T-cell (primary cell): Measurements from ENCODE around the gene OR6S1. TPM values are rescaled to one million over a fixed set of nuclear protein-coding genes. Genes with fewer than 3 reads are reported as not detected.
A peak's percentile ranks its signal among the peaks of the same experiment; 100 is the strongest.

Experiments used
- ATAC-seq, 4 experiments: fragments of 200-7000 bp in 3 of 4; fragments of 150-1000 bp in 1 of 4; cut with Tn5 transposase; replicated peaks in 1 of 4; 1 replicate in 3 of 4; 2 replicates in 1 of 4; pipeline ENCODE4 v1.10.0; 2021; ENCODE audit warnings: moderate library complexity in 3 of 4, mild to moderate bottlenecking in 2 of 4, moderate number of reproducible peaks in 1 of 4
- CTCF ChIA-PET, 2 donors: fragments of 300-600 bp; sonication (Branson Sonifier 250); formaldehyde crosslinking; loops; one replicate each; lab custom pipeline; 2022; ENCODE audit warnings: antibody characterized with exemption in 2 of 2; lab: Charles Lee
- POLR2A ChIA-PET, 2 donors: fragments of 300-600 bp; sonication (Branson Sonifier 250); formaldehyde crosslinking; loops; one replicate each; lab custom pipeline; 2022; ENCODE audit warnings: antibody characterized with exemption in 2 of 2; lab: Charles Lee
- DNase-seq, 35 experiments: peaks; one replicate each; pipeline versions ENCODE4 v3.0.0 to v3.0.0-alpha.2; 2013 to 2023
- H3K27ac ChIP-seq: one replicate; pipeline ENCODE4 v1.5.1; 2013; ENCODE audit warnings: low read length
- H3K27me3 ChIP-seq, 2 experiments: replicated peaks in 1 of 2; 1 replicate in 1 of 2; 2 replicates in 1 of 2; pipeline versions ENCODE4 v1.6.1 to v1.7.0; 2013; ENCODE audit warnings: low read length in 1 of 2, mixed read lengths in 1 of 2; ENCODE audit not compliant: control insufficient read depth in 2 of 2, insufficient read depth in 2 of 2; ENCODE audit errors: extremely low read depth in 1 of 2
- H3K36me3 ChIP-seq, 2 donors: 1 replicate in 1 of 2; 2 replicates in 1 of 2; pipeline versions ENCODE4 v1.6.1 to v1.7.0; 2013; ENCODE audit warnings: low read length in 1 of 2; ENCODE audit not compliant: control insufficient read depth in 2 of 2, insufficient read depth in 1 of 2; ENCODE audit errors: extremely low read depth in 1 of 2
- H3K4me1 ChIP-seq, 2 experiments: 1 replicate in 1 of 2; 2 replicates in 1 of 2; pipeline versions ENCODE4 v1.6.1 to v1.7.0; 2013; ENCODE audit warnings: low read length in 2 of 2, mixed read lengths in 1 of 2; ENCODE audit not compliant: insufficient read depth in 2 of 2, control insufficient read depth in 1 of 2; ENCODE audit errors: extremely low read depth in 1 of 2
- H3K4me3 ChIP-seq, 2 donors: 1 replicate in 1 of 2; 2 replicates in 1 of 2; pipeline versions ENCODE4 v1.5.1 to v1.7.0; 2013; ENCODE audit warnings: mild to moderate bottlenecking in 2 of 2, low read length in 1 of 2, moderate library complexity in 1 of 2; ENCODE audit not compliant: control insufficient read depth in 1 of 2; ENCODE audit errors: extremely low read depth in 1 of 2
- H3K9me3 ChIP-seq: 2 replicates; pipeline ENCODE4 v1.7.0; 2013
- H3K27ac Mint-ChIP-seq, 2 donors: one replicate each; pipeline ENCODE4 v1.8.0; 2020 to 2021; ENCODE audit warnings: mild to moderate bottlenecking in 2 of 2, mixed read lengths in 2 of 2
- H3K27me3 Mint-ChIP-seq, 2 donors: one replicate each; pipeline ENCODE4 v1.8.0; 2021 to 2022; ENCODE audit warnings: mixed read lengths in 2 of 2
- H3K36me3 Mint-ChIP-seq: one replicate; pipeline ENCODE4 v1.8.0; 2021; ENCODE audit warnings: mixed read lengths
- H3K4me1 Mint-ChIP-seq, 3 donors: one replicate each; pipeline ENCODE4 v1.8.0; 2020 to 2022; ENCODE audit warnings: mixed read lengths in 3 of 3, mild to moderate bottlenecking in 1 of 3
- H3K4me3 Mint-ChIP-seq, 3 donors: one replicate each; pipeline ENCODE4 v1.8.0; 2020 to 2022; ENCODE audit warnings: mild to moderate bottlenecking in 3 of 3, mixed read lengths in 3 of 3, moderate library complexity in 3 of 3
- H3K9me3 Mint-ChIP-seq, 3 donors: one replicate each; pipeline ENCODE4 v1.8.0; 2020 to 2022; ENCODE audit warnings: mixed read lengths in 3 of 3
- WGBS: methylation state at CpG from one replicate; pipeline ENCODE4 v1.1.5; 2013; ENCODE audit warnings: missing lambda C conversion rate; ENCODE audit not compliant: insufficient coverage; 5-methylcytosine and 5-hydroxymethylcytosine counted together
- total RNA-seq, 35 experiments: library from RNA in 6 of 35; stranded (reverse) in 6 of 35; fragments of 120-200 nt in 1 of 35; gene quantifications; one replicate each; pipeline versions ENCODE4 v1.2.1 to v1.2.4 and lab custom pipeline; 2013 to 2026

OR6S1 gene
- total RNA-seq, 5 donors from 2014 or later (not counting 1 experiment from before 2014, with no cell fraction given): not detected

DNA sequence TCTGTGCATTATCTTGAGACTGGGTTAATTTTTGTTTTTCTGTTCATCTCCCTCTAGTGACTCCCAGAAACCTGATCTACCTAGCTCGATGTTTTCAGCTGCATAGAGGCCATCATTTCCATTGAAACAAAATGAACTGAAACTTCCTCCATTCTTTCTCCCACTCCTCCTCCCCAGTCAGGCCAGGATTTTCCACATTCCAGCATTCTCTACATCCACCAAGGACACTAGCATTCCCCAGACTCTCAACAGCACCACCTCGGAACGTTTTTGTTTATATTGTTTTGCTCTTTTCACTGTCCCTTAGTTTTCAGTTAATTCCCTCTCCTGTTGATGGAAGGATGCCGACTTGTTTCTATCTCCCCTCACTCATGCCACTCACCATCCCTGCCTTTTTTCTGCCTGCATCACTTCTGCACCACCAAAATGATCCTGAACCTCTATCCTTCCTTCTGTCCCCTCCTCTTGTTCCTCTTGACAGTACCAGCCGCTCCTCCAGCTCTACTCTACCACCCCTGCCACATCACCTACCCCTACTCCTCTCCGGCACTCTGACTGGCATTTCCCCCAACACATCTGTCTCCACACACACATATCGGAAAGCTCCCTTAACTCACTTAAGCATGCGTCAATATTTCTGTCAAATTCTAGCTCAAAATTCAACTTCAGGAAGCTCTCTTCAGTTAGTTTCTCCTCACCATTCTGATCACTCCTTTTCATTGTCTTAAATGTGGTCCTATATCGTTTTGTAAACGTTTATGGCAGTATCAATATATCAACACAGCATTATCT is 13.2 kb downstream of the OR6S1 start:
- DNase-seq (no peak), ATAC-seq (no peak)
- Mint-ChIP-seq H3K9me3 (no peaks in the 10 kb centered on the region), H3K4me3 (peak overlapping the region in 1 of 3 donors; percentile 3), H3K4me1 (peaks cover 84 to 87% (median 85%) of the 10 kb centered on the region in 3 donors), H3K27ac (peak overlapping the region; percentile 4 to 9), H3K36me3 (no peaks in the 10 kb centered on the region), H3K27me3 (peaks cover 10 to 64% of the 10 kb centered on the region in 2 donors)
- H3K9me3 ChIP-seq: no peaks in the 10 kb centered on the region
- 58% methylated on average over 6 of the region's 10 CpGs for WGBS
- peaks cover 20 to 67% of the 10 kb centered on the region in 2 experiments for H3K4me1 ChIP-seq
- H3K4me3 ChIP-seq: no peak overlapping the region
- no peaks in the 10 kb centered on the region for H3K36me3 ChIP-seq
- H3K27ac ChIP-seq: no peak overlapping the region
- peaks cover 24 to 41% of the 10 kb centered on the region in 2 experiments for H3K27me3 ChIP-seq
- POLR2A ChIA-PET: no interaction called here
- CTCF ChIA-PET: no interaction called here

DNA sequence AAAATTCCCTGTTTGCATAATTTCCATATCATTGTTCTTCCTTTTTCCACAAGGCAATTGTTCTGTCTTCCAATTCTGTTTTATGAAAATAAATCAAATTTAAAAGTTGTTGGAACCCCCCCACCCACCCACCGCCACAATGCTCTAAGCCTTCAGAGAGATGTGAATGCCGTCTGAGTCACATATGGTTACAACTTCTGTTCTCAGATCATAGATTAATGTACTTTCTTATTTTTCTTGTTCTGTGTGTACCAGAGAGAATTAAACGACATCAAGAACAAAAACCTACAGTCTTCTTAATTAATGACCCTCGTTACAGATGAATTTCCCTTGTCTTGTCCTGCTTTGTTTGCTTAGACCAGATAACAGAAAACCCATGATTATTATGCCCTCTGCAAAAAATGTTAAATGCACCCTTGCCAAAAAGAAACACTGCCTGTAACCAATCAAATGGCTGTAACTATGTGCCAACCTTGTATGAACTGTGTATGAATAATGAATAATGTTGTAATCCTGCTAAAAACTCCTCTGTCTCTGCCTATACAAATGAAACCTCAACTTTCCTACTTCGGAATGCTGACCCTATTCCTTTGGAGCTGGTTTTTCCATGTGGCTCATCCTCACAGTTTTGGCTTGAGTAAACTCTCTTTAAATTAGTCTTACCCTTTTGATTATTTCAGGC is 14.0 kb downstream of the OR6S1 start:
- ATAC-seq: no peak
- POLR2A ChIA-PET: no interaction called here
- H3K27ac Mint-ChIP-seq: peak overlapping the region in 1 of 2 donors; percentile 7
- no peaks in the 10 kb centered on the region for H3K36me3 ChIP-seq
- peaks cover 8 to 64% of the 10 kb centered on the region in 2 donors for H3K27me3 Mint-ChIP-seq
- H3K9me3 Mint-ChIP-seq: no peaks in the 10 kb centered on the region
- H3K36me3 Mint-ChIP-seq: no peaks in the 10 kb centered on the region
- no peaks in the 10 kb centered on the region for H3K9me3 ChIP-seq
- 40% methylated on average over 1 of the region's 5 CpGs for WGBS
- H3K4me3 Mint-ChIP-seq: peak overlapping the region in 1 of 3 donors; percentile 72
- DNase-seq: no peak
- no peak overlapping the region for H3K4me3 ChIP-seq
- no peak overlapping the region for H3K27ac ChIP-seq
- H3K4me1 Mint-ChIP-seq: peaks cover 84 to 88% (median 86%) of the 10 kb centered on the region in 3 donors
- H3K4me1 ChIP-seq: peaks cover 21 to 67% of the 10 kb centered on the region in 2 experiments
- peaks cover 24 to 41% of the 10 kb centered on the region in 2 experiments for H3K27me3 ChIP-seq
- CTCF ChIA-PET: no interaction called here

DNA sequence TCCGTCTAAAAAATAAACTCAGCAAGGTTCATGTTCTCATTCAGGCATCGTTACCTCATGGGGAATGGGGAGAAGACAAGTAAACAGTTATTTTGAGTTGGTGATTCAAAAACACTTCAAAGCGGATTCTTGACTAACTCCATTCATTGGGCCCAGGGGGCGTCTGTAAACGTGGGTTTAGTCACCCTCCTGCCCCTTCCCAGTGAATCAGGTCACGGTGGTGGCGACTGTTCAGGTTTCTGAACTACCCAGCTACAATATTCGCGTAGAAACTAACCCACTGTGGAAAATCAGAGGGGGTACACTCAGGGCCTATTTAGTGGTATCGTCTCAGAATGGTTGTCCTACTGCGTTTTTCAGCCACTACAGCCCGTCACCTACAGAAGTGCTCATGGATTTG is 15.2 kb downstream of the OR6S1 start:
- no peak for ATAC-seq
- Mint-ChIP-seq H3K4me1 (peaks cover 82 to 84% (median 82%) of the 10 kb centered on the region in 3 donors), H3K9me3 (no peaks in the 10 kb centered on the region), H3K27ac (no peak overlapping the region), H3K27me3 (peaks cover 8 to 65% of the 10 kb centered on the region in 2 donors), H3K36me3 (no peaks in the 10 kb centered on the region), H3K4me3 (peak overlapping the region; percentile 69 to 72 (median 71))
- peak in 1 of 35 experiments; percentile 27 for DNase-seq
- Histone ChIP-seq H3K27ac (no peak overlapping the region), H3K36me3 (no peaks in the 10 kb centered on the region), H3K27me3 (peaks cover 27 to 35% of the 10 kb centered on the region in 2 experiments), H3K4me1 (peaks cover 14 to 59% of the 10 kb centered on the region in 2 experiments), H3K4me3 (peak overlapping the region in 1 of 2 donors; percentile 62), H3K9me3 (no peaks in the 10 kb centered on the region)
- POLR2A ChIA-PET: no interaction called here
- CTCF ChIA-PET: no interaction called here
- WGBS: 33% methylated on average over 11 of the region's 12 CpGs

DNA sequence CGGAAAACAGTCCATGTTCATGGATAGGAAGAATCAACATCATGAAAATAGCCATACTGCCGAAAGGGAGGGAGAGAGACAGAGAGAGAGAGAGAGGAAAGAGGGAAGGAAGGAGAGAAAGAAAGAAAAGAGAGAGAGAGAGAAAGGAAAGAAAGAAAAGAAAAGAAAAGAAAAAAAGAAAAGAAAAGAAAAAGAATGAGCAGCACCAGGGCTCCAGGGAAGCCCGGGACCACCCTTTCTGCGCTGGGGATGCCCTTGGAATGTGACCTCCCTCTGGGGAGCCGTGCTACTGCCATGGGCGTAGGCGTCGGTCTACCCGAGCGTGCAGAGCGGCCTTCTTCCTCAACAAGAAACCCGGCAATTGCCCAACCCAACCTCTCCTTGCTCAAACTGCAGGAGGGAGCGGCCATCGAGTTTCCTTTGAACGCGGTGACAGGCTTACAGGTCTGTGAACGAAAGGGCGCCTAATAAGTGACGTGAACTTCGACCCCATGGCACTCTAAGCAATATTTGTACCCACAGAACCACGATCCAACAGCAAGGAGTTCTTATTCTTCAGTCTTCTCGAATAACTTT is 16.9 kb downstream of the OR6S1 start:
- H3K27ac Mint-ChIP-seq: peak overlapping the region; percentile 72 to 80

DNA sequence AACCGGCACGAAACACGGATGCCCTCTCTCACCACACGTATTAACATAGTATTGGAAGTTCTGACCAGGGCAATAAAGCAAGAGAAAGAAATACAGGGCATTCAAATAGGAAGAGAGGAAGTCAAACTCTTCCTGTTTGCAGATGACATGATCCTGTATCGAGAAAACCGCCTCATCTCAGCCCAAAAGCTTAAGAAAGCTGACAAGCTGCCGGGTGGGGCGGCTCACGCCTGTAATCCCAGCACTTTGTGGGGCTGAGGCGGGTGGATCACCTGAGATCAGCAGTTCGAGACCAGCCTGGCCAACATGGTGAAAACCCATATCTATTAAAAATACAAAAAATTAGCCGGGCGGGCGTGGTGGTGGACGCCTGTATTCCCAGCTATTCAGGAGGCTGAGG is 17.7 kb downstream of the OR6S1 start:
- peaks cover 12 to 58% of the 10 kb centered on the region in 2 donors for H3K27me3 Mint-ChIP-seq
- H3K27ac Mint-ChIP-seq: peak overlapping the region in 1 of 2 donors; percentile 9
- Histone ChIP-seq H3K4me1 (peaks cover 9 to 48% of the 10 kb centered on the region in 2 experiments), H3K4me3 (peak overlapping the region in 1 of 2 donors; percentile 26), H3K36me3 (no peaks in the 10 kb centered on the region), H3K27me3 (peaks cover 21 to 35% of the 10 kb centered on the region in 2 experiments), H3K27ac (no peak overlapping the region), H3K9me3 (no peaks in the 10 kb centered on the region)
- H3K36me3 Mint-ChIP-seq: no peaks in the 10 kb centered on the region
- no peak for DNase-seq
- ChIA-PET CTCF (no interaction called here), POLR2A (no interaction called here)
- WGBS: 55% methylated on average over 11 of the region's 15 CpGs
- peak overlapping the region in 2 of 3 donors; percentile 71 to 72 for H3K4me3 Mint-ChIP-seq
- peaks cover 62 to 66% (median 64%) of the 10 kb centered on the region in 3 donors for H3K4me1 Mint-ChIP-seq
- no peak for ATAC-seq
- H3K9me3 Mint-ChIP-seq: no peaks in the 10 kb centered on the region

More for the DNA sequence above, 16.9 kb downstream of the OR6S1 start:
- 6% methylated on average over 13 of the region's 22 CpGs for WGBS
- H3K4me3 ChIP-seq: peak overlapping the region; percentile 22 to 62
- DNase-seq (peak in 20 of 35 experiments; percentile 20 to 69 (median 39)), ATAC-seq (peak; percentile 64 to 75 (median 66))
- H3K9me3 ChIP-seq: no peaks in the 10 kb centered on the region
- H3K4me1 ChIP-seq: peaks cover 9 to 48% of the 10 kb centered on the region in 2 experiments
- POLR2A ChIA-PET: no interaction called here
- CTCF ChIA-PET: interaction anchor here in 1 of 2 donors (0.6 kb wide), 1 partner anchor 222 kb away, joined by 3 read pairs; no protein-coding TSS in a partner anchor
- no peak overlapping the region for H3K27ac ChIP-seq
- H3K36me3 Mint-ChIP-seq: no peaks in the 10 kb centered on the region
- peaks cover 8 to 57% of the 10 kb centered on the region in 2 donors for H3K27me3 Mint-ChIP-seq
- peaks cover 21 to 35% of the 10 kb centered on the region in 2 experiments for H3K27me3 ChIP-seq
- no peaks in the 10 kb centered on the region for H3K9me3 Mint-ChIP-seq
- H3K4me3 Mint-ChIP-seq: peak overlapping the region; percentile 69 to 72 (median 71)
- H3K4me1 Mint-ChIP-seq: peaks cover 69 to 71% (median 70%) of the 10 kb centered on the region in 3 donors
- no peaks in the 10 kb centered on the region for H3K36me3 ChIP-seq
